Stimulated activated CD4-positive, alpha-beta T cell treated with anti-CD3 and anti-CD28 coated beads, Interleukin-12 subunit alpha, Interleukin-12 subunit beta, amount 100 ng/mL, for 4 hours (primary cell): ENCODE measurements around the gene HLA-B.
"Not testable (repeated sequence)": the region's sequence is repeated elsewhere in the genome, so short reads cannot be mapped to it uniquely, and the experiment has no call there.

Experiments used
- DNase-seq: peaks from one replicate; pipeline ENCODE4 v3.0.0-alpha.2; 2020

Gene HLA-B

GRCh38 chr6:31356946-31357466 is at the start of gene HLA-B:
Gene HLA-B (minus strand): TSS chr6:31357179. CDS start chr6:31357158, 21 bp downstream.
- DNase-seq = peak; percentile 66

GRCh38 chr6:31405996-31406395 is 49.0 kb upstream of the HLA-B start:
- DNase-seq = no peak

- not testable (repeated sequence) for DNase-seq
These were observed 47.0 kb upstream of the HLA-B start for GRCh38 chr6:31404061-31404364.

- DNase-seq = peak; percentile 71
These were observed 46.5 kb upstream of the HLA-B start, which contains the start of gene MICA for GRCh38 chr6:31403283-31404060. Gene MICA (plus strand): TSS chr6:31403595. CDS start chr6:31403633, 38 bp downstream.

GRCh38 chr6:31402324-31403282 is 45.6 kb upstream of the HLA-B start:
- DNase-seq = peak; percentile 17

GRCh38 chr6:31401403-31401802 is 44.4 kb upstream of the HLA-B start:
- no peak for DNase-seq

- DNase-seq = peak; percentile 68
These were observed 43.7 kb upstream of the HLA-B start for GRCh38 chr6:31400467-31401289.

- DNase-seq = peak; percentile 50
These were observed 42.8 kb upstream of the HLA-B start for GRCh38 chr6:31399589-31400466.

- no peak for DNase-seq
These were observed 41.0 kb upstream of the HLA-B start for GRCh38 chr6:31397901-31398525.

- not testable (repeated sequence) for DNase-seq
These were observed 40.1 kb upstream of the HLA-B start for GRCh38 chr6:31397153-31397499.

GRCh38 chr6:31396422-31397152 is 39.6 kb upstream of the HLA-B start:
- DNase-seq = peak; percentile 88

GRCh38 chr6:31395832-31396231 is 38.9 kb upstream of the HLA-B start:
- no peak for DNase-seq

- DNase-seq = no peak
These were observed 37.4 kb upstream of the HLA-B start for GRCh38 chr6:31394381-31394780.

GRCh38 chr6:31393932-31394331 is 37.0 kb upstream of the HLA-B start:
- DNase-seq = no peak

GRCh38 chr6:31389802-31390132 is 32.8 kb upstream of the HLA-B start:
- DNase-seq = not testable (repeated sequence)

- DNase-seq = not testable (repeated sequence)
These were observed 32.2 kb upstream of the HLA-B start for GRCh38 chr6:31388916-31389801.

GRCh38 chr6:31386977-31387376 is 30.0 kb upstream of the HLA-B start:
- no peak for DNase-seq

- DNase-seq = no peak
These were observed 29.1 kb upstream of the HLA-B start for GRCh38 chr6:31386099-31386498.

GRCh38 chr6:31385041-31385440 is 28.1 kb upstream of the HLA-B start:
- DNase-seq = no peak

GRCh38 chr6:31383149-31383548 is 26.2 kb upstream of the HLA-B start:
- DNase-seq = no peak
